Right atrium auricular region (tissue), 2 donors: ENCODE measurements around the gene MSMP. TPM values are rescaled to one million over a fixed set of nuclear protein-coding genes. Genes with fewer than 3 reads are reported as not detected.

Experiments used
- DNase-seq: peaks from one replicate; pipeline ENCODE4 v3.0.0-alpha.2; 2019; ENCODE audit warnings: low spot score
- H3K27ac ChIP-seq, 2 donors: fragments of 200-600 bp; sonication (generic); 1 replicate in 1 of 2; 2 replicates in 1 of 2; pipeline ENCODE4 v1.5.1; 2016 to 2019
- H3K27me3 ChIP-seq, 2 donors: fragments of 200-600 bp; sonication (generic); one replicate each; pipeline versions ENCODE4 v1.5.1 to v1.6.0; 2017 to 2019
- H3K36me3 ChIP-seq: fragments of 200-600 bp; sonication (generic); one replicate; pipeline ENCODE4 v1.5.1; 2016
- H3K4me1 ChIP-seq, 2 donors: fragments of 200-600 bp; sonication (generic); one replicate each; pipeline versions ENCODE4 v1.5.1 to v1.6.0; 2017 to 2019
- H3K4me3 ChIP-seq, 2 donors: fragments of 200-600 bp; sonication (generic); 1 replicate in 1 of 2; 2 replicates in 1 of 2; pipeline ENCODE4 v1.5.1; 2017 to 2019; ENCODE audit warnings: mild to moderate bottlenecking in 1 of 2, moderate library complexity in 1 of 2
- H3K9me3 ChIP-seq, 2 donors: fragments of 200-600 bp; sonication (generic); one replicate each; pipeline ENCODE4 v1.5.1; 2019
- CTCF ChIP-seq, 2 donors: fragments of 200-600 bp; sonication (generic); IDR thresholded peaks; one replicate each; pipeline ENCODE4 v1.5.1; 2019; ENCODE audit warnings: antibody characterized with exemption in 2 of 2
- total RNA-seq, 2 donors: library from RNA; depleted of rRNA; stranded (reverse); fragments of >200 nt; gene quantifications; one replicate each; pipeline ENCODE4 v1.1.0, GENCODE V29; 2016

The MSMP gene
- total RNA-seq, 2 donors from 2014 or later: not detected

- no peaks in the 10 kb centered on the region for H3K36me3 ChIP-seq
- H3K27ac ChIP-seq: no peak overlapping the region
- TF ChIP-seq CTCF (IDR thresholded peaks at IDR 0.05): no peak
- no peaks in the 10 kb centered on the region for H3K27me3 ChIP-seq
- H3K4me3 ChIP-seq: no peak overlapping the region
- no peak for DNase-seq
- no peaks in the 10 kb centered on the region for H3K9me3 ChIP-seq
- peaks cover 0 to 44% of the 10 kb centered on the region in 2 donors for H3K4me1 ChIP-seq
These were observed 5.7 kb upstream of the MSMP start for GRCh38 chr9:35759795-35760194.

GRCh38 chr9:35758475-35759050 lies 4.5 kb upstream of the MSMP start:
- Histone ChIP-seq H3K4me1 (peaks cover 0 to 44% of the 10 kb centered on the region in 2 donors), H3K27ac (peak overlapping the region; percentile 90 to 95), H3K4me3 (no peak overlapping the region), H3K9me3 (no peaks in the 10 kb centered on the region), H3K27me3 (no peaks in the 10 kb centered on the region), H3K36me3 (peaks cover 7% of the 10 kb centered on the region)
- no peak for DNase-seq
- no peak for TF ChIP-seq CTCF (IDR thresholded peaks at IDR 0.05)

- H3K27me3 ChIP-seq: no peaks in the 10 kb centered on the region
- peaks cover 14% of the 10 kb centered on the region for H3K36me3 ChIP-seq
These were observed 3.8 kb upstream of the MSMP start for GRCh38 chr9:35757892-35758275.

GRCh38 chr9:35757226-35757891 lies 3.3 kb upstream of the MSMP start:
- Histone ChIP-seq H3K27ac (peak overlapping the region; percentile 90 to 95), H3K36me3 (peaks cover 19% of the 10 kb centered on the region), H3K4me3 (peak overlapping the region; percentile 61 to 67), H3K4me1 (peaks cover 0 to 44% of the 10 kb centered on the region in 2 donors), H3K27me3 (no peaks in the 10 kb centered on the region), H3K9me3 (no peaks in the 10 kb centered on the region)
- peak; percentile 66 for DNase-seq
- TF ChIP-seq CTCF (IDR thresholded peaks at IDR 0.05): no peak

More at GRCh38 chr9:35757892-35758275, 3.8 kb upstream of the MSMP start:
- peak overlapping the region; percentile 90 to 95 for H3K27ac ChIP-seq
- H3K9me3 ChIP-seq: no peaks in the 10 kb centered on the region
- H3K4me1 ChIP-seq: peaks cover 0 to 44% of the 10 kb centered on the region in 2 donors
- H3K4me3 ChIP-seq: peak overlapping the region in 1 of 2 donors; percentile 61
- TF ChIP-seq CTCF (IDR thresholded peaks at IDR 0.05): no peak
- no peak for DNase-seq

- H3K4me3 ChIP-seq: peak overlapping the region; percentile 61 to 67
- DNase-seq: peak; percentile 73
- peaks cover 0 to 44% of the 10 kb centered on the region in 2 donors for H3K4me1 ChIP-seq
These were observed 2.5 kb upstream of the MSMP start for GRCh38 chr9:35756275-35757225.

More at GRCh38 chr9:35756275-35757225, 2.5 kb upstream of the MSMP start:
- Histone ChIP-seq H3K9me3 (no peaks in the 10 kb centered on the region), H3K27ac (peak overlapping the region; percentile 90 to 95), H3K36me3 (peaks cover 27% of the 10 kb centered on the region), H3K27me3 (no peaks in the 10 kb centered on the region)
- TF ChIP-seq CTCF (IDR thresholded peaks at IDR 0.05): peak; percentile 52 to 76
